Subcutaneous adipose tissue (tissue), 4 donors: ENCODE results near the gene CRELD2. TPM values are rescaled to one million over a fixed set of nuclear protein-coding genes. Genes with fewer than 3 reads are reported as not detected.

ENCODE experiments used
- CTCF ChIP-seq: fragments of 450-650 bp; IDR thresholded peaks from one replicate; pipeline ENCODE4 v1.5.1; 2016; ENCODE audit warnings: low read depth, mild to moderate bottlenecking, control low read depth, antibody characterized with exemption, moderate library complexity
- total RNA-seq, 4 donors: library from RNA; depleted of rRNA; stranded (reverse); fragments of >200 nt; gene quantifications; one replicate each; pipeline ENCODE4 v1.1.0, GENCODE V29; 2016

CRELD2 gene
- total RNA-seq, 4 donors from 2014 or later: 24.0 to 40.9 (median 31.9) TPM

- TF ChIP-seq CTCF: no peak
Observed at GRCh38 chr22:49968831-49969661, 50.6 kb downstream of the CRELD2 start.

- TF ChIP-seq CTCF: no peak
Observed at GRCh38 chr22:49969751-49970527, 51.5 kb downstream of the CRELD2 start.

GRCh38 chr22:49970528-49971231, 52.2 kb downstream of the CRELD2 start:
- no peak for TF ChIP-seq CTCF

GRCh38 chr22:49971232-49972162, 53.1 kb downstream of the CRELD2 start:
- TF ChIP-seq CTCF: no peak

- TF ChIP-seq CTCF: no peak
Observed at GRCh38 chr22:49972163-49973017, 54.0 kb downstream of the CRELD2 start.
